SJSA1 (cell line): ENCODE results near the gene DRAXIN. TPM values are rescaled to one million over a fixed set of nuclear protein-coding genes. Genes with fewer than 3 reads are reported as not detected.

Experiments used
- DNase-seq, 2 experiments: peaks; one replicate each; pipeline ENCODE4 v3.0.0-alpha.2; 2015 to 2020; ENCODE audit warnings: low spot score in 2 of 2, low read depth in 1 of 2
- H3K27ac ChIP-seq: fragments of 250-450 bp; sonication (Bioruptor Pico); 2 replicates; pipeline ENCODE4 v1.5.1; 2020; ENCODE audit warnings: mild to moderate bottlenecking, moderate library complexity
- H3K27me3 ChIP-seq: fragments of 250-450 bp; sonication (Bioruptor Pico); replicated peaks from 2 replicates; pipeline ENCODE4 v1.5.1; 2020; ENCODE audit warnings: mild to moderate bottlenecking, moderate library complexity
- H3K36me3 ChIP-seq: fragments of 250-450 bp; sonication (Bioruptor Pico); 2 replicates; pipeline ENCODE4 v1.5.1; 2020; ENCODE audit warnings: mild to moderate bottlenecking
- H3K4me1 ChIP-seq: fragments of 250-450 bp; sonication (Bioruptor Pico); replicated peaks from 2 replicates; pipeline ENCODE4 v1.6.1; 2021; ENCODE audit warnings: mild to moderate bottlenecking
- H3K4me3 ChIP-seq: fragments of 250-450 bp; sonication (Bioruptor Pico); 2 replicates; pipeline ENCODE4 v1.5.1; 2020; ENCODE audit warnings: mild to moderate bottlenecking
- H3K9me3 ChIP-seq: fragments of 250-450 bp; sonication (Bioruptor Pico); replicated peaks from 2 replicates; pipeline ENCODE4 v1.5.1; 2020; ENCODE audit warnings: mild to moderate bottlenecking
- total RNA-seq: library from RNA; depleted of rRNA; stranded (reverse); fragments of >200 nt; shearing (Covaris generic); gene quantifications from 2 replicates; pipeline ENCODE4 v1.2.3, GENCODE V29; 2014

The DRAXIN gene
- total RNA-seq, 1 experiment from 2014 or later, result not detected

- Histone ChIP-seq H3K27ac (no peak overlapping the region), H3K27me3 (no peaks in the 10 kb centered on the region), H3K36me3 (no peaks in the 10 kb centered on the region), H3K4me1 (peaks cover 14% of the 10 kb centered on the region; the same call in 1 of the 2 replicates), H3K9me3 (no peaks in the 10 kb centered on the region), H3K4me3 (peak overlapping the region; percentile 62)
- no peak for DNase-seq
Measured at GRCh38 chr1:11735531-11735853, 44.0 kb downstream of the DRAXIN start.

DNA sequence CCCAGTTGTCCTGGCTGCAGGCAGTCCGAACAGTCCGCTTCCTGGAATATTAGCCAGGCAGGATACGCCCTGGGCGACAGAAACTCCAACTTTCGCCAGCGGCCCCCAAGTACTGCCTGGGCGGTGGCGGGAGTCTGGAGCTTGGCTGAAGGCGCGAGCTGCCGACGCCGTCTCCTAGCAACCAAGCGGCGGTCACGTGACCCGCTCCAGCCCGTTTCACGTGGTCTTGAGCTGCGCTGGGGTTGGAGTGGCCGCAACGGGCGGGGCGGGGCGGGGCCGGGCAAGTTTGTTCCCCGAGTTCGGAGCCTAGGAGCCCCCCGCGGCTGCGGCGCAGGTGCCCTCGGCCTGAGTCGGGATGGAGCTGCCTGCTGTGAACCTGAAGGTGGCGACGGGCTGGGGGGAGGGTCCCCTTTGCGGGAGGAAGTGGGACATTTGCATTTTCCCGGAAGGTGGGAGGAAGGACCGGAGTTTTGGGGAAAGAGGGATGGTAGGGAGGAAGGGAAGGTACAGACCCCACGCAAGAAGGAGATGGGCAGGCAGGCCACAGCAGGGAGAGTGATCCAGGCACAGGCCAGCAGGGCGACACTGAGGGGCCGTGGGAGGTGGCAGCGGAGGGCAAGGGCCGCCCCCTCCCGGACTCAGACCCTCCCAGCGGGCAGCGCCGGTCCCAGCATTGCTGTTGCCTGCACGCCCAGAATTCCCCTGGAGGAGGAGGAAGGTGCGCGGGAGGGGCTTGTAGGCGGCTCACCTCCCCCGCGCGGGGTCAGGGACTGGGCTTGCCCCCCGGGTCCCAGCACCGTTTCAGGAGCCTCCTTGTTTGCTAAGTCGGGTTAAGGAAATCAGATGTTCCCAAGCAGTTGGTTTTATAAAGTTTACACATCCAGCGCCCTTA, 44.6 kb downstream of the DRAXIN start, which contains the start of gene AGTRAP:
Gene AGTRAP, plus strand, starts transcription at position 283 of the 892 bp plus-strand sequence. Its CDS starts 73 bp downstream, at position 356.
- H3K27ac ChIP-seq, result peak within 1 kb of the TSS; percentile 17; the same call in 1 of the 2 replicates
- DNase-seq, result peak; percentile 72 to 92

GRCh38 chr1:11736746-11737639, 45.5 kb downstream of the DRAXIN start:
- peak overlapping the region; percentile 17; the same call in 1 of the 2 replicates for H3K27ac ChIP-seq
- H3K36me3 ChIP-seq, result no peaks in the 10 kb centered on the region
- DNase-seq, result peak in 1 of 2 experiments; percentile 40
- H3K4me3 ChIP-seq, result peak overlapping the region; percentile 62
- H3K4me1 ChIP-seq, result peaks cover 12% of the 10 kb centered on the region; the same call in 1 of the 2 replicates
- no peaks in the 10 kb centered on the region for H3K9me3 ChIP-seq
- H3K27me3 ChIP-seq, result no peaks in the 10 kb centered on the region

More for the DNA sequence above, 44.6 kb downstream of the DRAXIN start, which contains the start of gene AGTRAP:
- Histone ChIP-seq H3K27me3 (no peaks in the 10 kb centered on the region), H3K4me3 (peak within 1 kb of the TSS; percentile 62), H3K36me3 (no peaks in the 10 kb centered on the region), H3K4me1 (peaks cover 14% of the 10 kb centered on the region; the same call in 1 of the 2 replicates), H3K9me3 (no peaks in the 10 kb centered on the region)

DNA sequence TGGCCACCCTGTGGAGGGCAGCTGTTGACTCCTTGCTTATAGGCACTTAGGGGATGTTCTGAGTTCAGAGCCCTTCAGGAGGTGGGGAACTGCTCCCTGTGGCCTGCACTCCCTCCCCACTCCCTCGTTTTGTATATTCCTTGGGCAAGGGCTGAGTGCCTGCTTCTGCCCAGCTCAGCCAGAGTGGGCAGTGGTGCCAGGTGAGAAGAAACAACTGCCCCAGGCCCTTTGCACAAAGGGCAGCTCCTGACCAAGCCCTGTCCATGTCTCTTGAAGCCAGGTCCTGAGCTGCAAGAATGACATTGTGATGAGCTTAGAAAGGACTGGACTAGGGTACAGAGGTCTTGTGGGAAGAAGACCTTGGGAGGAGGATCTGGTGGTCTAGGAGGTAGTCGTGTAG, 46.6 kb downstream of the DRAXIN start:
- H3K4me1 ChIP-seq, result peaks cover 11% of the 10 kb centered on the region; the same call in 1 of the 2 replicates

DNA sequence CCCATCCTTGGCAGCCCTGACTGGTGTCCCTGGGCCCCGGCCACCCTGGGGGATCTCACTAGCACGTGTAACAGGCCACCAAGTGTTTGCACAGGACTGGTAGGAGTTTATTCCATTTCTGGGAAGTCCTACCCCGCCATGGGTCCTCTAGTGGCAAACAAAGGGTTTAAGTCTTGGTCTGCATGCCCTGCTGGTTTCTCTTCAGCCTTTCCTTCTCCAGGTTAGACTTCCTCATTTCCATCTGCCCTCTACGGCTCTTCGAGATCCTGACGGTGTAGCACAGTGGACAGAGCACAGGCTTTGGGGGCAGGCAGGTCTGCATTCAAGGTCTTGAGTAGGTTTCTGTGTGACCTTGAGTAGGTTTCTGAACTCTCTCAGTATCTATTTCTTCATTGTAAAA, 47.3 kb downstream of the DRAXIN start:
- Histone ChIP-seq H3K4me3 (no peak overlapping the region), H3K36me3 (no peaks in the 10 kb centered on the region), H3K27ac (no peak overlapping the region), H3K4me1 (peaks cover 11% of the 10 kb centered on the region; the same call in 1 of the 2 replicates), H3K9me3 (no peaks in the 10 kb centered on the region), H3K27me3 (no peaks in the 10 kb centered on the region)
- no peak for DNase-seq

More for the DNA sequence above, 46.6 kb downstream of the DRAXIN start:
- Histone ChIP-seq H3K9me3 (no peaks in the 10 kb centered on the region), H3K27me3 (no peaks in the 10 kb centered on the region), H3K4me3 (no peak overlapping the region), H3K36me3 (no peaks in the 10 kb centered on the region), H3K27ac (no peak overlapping the region)
- DNase-seq, result no peak

DNA sequence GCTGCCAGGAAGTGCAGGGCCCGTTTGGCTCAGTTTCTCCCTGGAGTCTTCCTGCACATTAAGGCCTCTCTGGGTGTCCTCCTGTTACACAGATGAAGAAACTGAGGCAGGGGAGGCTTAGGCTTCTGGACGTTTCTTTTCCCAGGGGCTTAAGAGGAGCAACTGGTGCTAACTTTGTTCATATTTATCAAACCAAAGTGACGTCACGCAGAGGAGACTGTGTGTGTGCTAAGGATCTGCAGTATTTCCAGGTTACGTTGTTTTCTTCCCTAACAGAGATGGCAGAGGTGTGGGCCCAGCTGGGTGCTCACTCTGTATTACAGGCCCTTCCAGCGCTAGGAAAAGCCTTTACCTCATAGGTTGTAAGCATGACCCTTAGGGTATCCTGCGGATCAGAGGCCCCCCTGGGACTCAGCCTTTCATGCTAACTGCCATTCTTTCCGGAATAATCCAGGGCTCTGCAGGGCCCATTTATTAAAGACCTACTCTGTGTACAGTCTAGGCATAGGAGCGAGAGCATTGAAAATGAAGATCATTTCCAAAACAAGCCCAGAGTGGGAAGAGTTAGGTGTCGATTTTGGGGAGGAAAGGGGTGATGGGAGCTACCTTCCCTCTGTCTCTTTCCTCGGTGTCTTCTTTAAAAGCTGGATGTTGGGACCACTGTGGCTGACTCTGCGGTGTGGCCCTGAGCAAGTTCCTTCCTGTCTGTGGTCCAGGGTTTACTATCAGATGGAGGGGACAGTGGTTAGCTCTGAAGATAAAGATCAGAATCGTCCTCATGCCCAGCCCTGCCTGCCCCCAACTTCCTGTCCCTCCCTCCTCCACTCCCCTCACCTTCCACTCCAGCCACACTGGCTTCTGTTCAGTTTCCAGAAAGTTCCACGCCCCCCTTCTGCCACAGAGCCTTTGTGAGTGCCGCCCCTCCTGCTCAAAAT, 49.0 kb downstream of the DRAXIN start:
- Histone ChIP-seq H3K4me3 (no peak overlapping the region), H3K9me3 (no peaks in the 10 kb centered on the region), H3K27me3 (no peaks in the 10 kb centered on the region), H3K27ac (no peak overlapping the region), H3K36me3 (no peaks in the 10 kb centered on the region), H3K4me1 (peaks cover 10% of the 10 kb centered on the region; the same call in 1 of the 2 replicates)
- no peak for DNase-seq

DNA sequence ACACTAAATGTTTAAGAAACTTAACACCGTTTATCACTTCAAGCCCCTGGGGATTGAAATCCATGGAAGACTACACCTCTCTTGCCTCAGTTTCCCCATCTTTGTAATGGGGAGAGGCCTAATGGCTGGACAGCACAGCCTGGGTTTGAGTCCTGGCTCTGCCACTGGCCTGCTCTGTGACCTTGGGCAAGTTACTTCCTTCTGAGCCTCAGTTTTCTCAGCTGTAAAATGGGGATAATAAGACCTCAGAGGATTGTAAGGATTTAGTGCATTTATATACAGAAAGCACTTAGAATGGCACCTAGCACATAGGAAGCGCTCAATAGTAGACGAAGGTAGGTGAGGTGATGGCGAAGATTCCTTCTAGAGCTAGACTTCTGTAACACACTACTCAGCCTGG, 50.0 kb downstream of the DRAXIN start:
- H3K9me3 ChIP-seq, result no peaks in the 10 kb centered on the region
- no peaks in the 10 kb centered on the region for H3K27me3 ChIP-seq
- H3K27ac ChIP-seq, result no peak overlapping the region
- DNase-seq, result no peak
- no peak overlapping the region for H3K4me3 ChIP-seq
- H3K36me3 ChIP-seq, result no peaks in the 10 kb centered on the region
- H3K4me1 ChIP-seq, result peaks cover 7% of the 10 kb centered on the region; the same call in 1 of the 2 replicates

GRCh38 chr1:11741919-11742558, 50.5 kb downstream of the DRAXIN start:
- no peaks in the 10 kb centered on the region for H3K36me3 ChIP-seq
- H3K4me1 ChIP-seq, result peaks cover 3% of the 10 kb centered on the region; the same call in 1 of the 2 replicates
- no peaks in the 10 kb centered on the region for H3K9me3 ChIP-seq
- no peak overlapping the region for H3K27ac ChIP-seq
- DNase-seq, result no peak
- H3K4me3 ChIP-seq, result no peak overlapping the region
- no peaks in the 10 kb centered on the region for H3K27me3 ChIP-seq

GRCh38 chr1:11744287-11744686, 52.8 kb downstream of the DRAXIN start:
- DNase-seq, result no peak
- H3K27ac ChIP-seq, result no peak overlapping the region
- no peaks in the 10 kb centered on the region for H3K27me3 ChIP-seq
- H3K4me3 ChIP-seq, result no peak overlapping the region
- H3K4me1 ChIP-seq, result no peaks in the 10 kb centered on the region
- H3K36me3 ChIP-seq, result no peaks in the 10 kb centered on the region
- H3K9me3 ChIP-seq, result no peaks in the 10 kb centered on the region

GRCh38 chr1:11746092-11746491, 54.6 kb downstream of the DRAXIN start:
- DNase-seq, result no peak
- no peaks in the 10 kb centered on the region for H3K9me3 ChIP-seq
- H3K27me3 ChIP-seq, result no peaks in the 10 kb centered on the region
- no peaks in the 10 kb centered on the region for H3K36me3 ChIP-seq
- H3K4me3 ChIP-seq, result no peak overlapping the region
- H3K27ac ChIP-seq, result no peak overlapping the region
- H3K4me1 ChIP-seq, result no peaks in the 10 kb centered on the region

DNA sequence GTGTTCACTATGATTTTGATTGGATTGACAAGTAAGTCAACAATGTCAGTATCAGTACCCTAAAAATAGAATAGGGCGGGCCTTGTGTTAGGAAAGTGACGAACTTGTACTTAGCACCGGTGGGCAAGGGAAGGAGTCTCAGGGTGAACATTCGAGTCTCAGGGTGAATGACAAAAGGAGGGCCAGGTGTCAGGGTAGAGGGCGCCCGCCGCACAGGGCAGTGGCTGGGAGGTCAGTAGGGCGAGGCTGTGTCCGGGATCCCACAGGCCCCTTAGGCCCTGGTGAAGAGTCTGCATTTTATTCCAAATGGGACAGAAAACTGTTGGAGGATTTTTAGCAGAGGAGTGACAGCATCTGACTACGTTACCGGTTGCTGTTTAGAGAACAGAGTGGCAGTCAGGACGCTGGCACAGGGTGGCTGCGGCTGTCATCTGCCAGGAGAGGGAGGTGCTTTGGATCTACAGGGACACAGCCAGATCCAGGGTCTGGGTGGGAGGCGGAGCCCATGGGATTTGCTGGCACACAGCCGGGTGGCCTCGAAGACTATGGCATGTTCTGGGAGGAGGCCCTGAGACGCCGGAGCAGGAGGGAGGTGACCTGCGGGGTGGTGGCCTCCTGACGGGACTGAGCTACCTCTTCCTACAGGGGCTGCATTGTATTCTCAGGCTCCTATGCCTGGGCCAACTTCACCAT, 55.4 kb downstream of the DRAXIN start:
- Histone ChIP-seq H3K4me3 (no peak overlapping the region), H3K27ac (no peak overlapping the region), H3K36me3 (no peaks in the 10 kb centered on the region), H3K4me1 (no peaks in the 10 kb centered on the region), H3K9me3 (no peaks in the 10 kb centered on the region), H3K27me3 (no peaks in the 10 kb centered on the region)
- DNase-seq, result no peak
